Gastrocnemius medialis (tissue), 4 donors: ENCODE data around the gene IFI16. TPM values are rescaled to one million over a fixed set of nuclear protein-coding genes. Genes with fewer than 3 reads are reported as not detected.

ENCODE experiments used
- ATAC-seq, 2 donors: fragments of 150-250 bp; one replicate each; pipeline ENCODE4 v1.9.1; 2016
- DNase-seq, 2 donors: peaks; one replicate each; pipeline ENCODE4 v3.0.0-alpha.2; 2019
- H3K27ac ChIP-seq, 4 donors: fragments of 200-600 bp; sonication (generic); 1 replicate in 1 of 4; 2 replicates in 3 of 4; pipeline ENCODE4 v1.5.1; 2016 to 2018; ENCODE audit warnings: mild to moderate bottlenecking in 2 of 4, moderate library complexity in 1 of 4
- H3K27me3 ChIP-seq, 3 donors: fragments of 200-600 bp; sonication (generic) in 2 of 3; 1 replicate in 1 of 3; 2 replicates in 2 of 3; pipeline versions ENCODE4 v1.5.1 to v1.6.0; 2016 to 2019; ENCODE audit warnings: mild to moderate bottlenecking in 1 of 3, moderate library complexity in 1 of 3
- H3K36me3 ChIP-seq, 2 donors: fragments of 200-600 bp; sonication (generic) in 1 of 2; one replicate each; pipeline ENCODE4 v1.5.1; 2017 to 2018
- H3K4me1 ChIP-seq, 2 donors: fragments of 200-600 bp; sonication (generic) in 1 of 2; one replicate each; pipeline ENCODE4 v1.5.1; 2016 to 2017; ENCODE audit warnings: mild to moderate bottlenecking in 2 of 2
- H3K4me3 ChIP-seq, 4 donors: fragments of 200-600 bp; sonication (generic) in 3 of 4; 1 replicate in 1 of 4; 2 replicates in 3 of 4; pipeline ENCODE4 v1.5.1; 2016 to 2019; ENCODE audit warnings: mild to moderate bottlenecking in 2 of 4
- H3K9me3 ChIP-seq, 3 donors: fragments of 200-600 bp; sonication (generic) in 2 of 3; 1 replicate in 1 of 3; 2 replicates in 2 of 3; pipeline ENCODE4 v1.5.1; 2016 to 2019
- POLR2A ChIP-seq, 2 donors: fragments of 450-650 bp; IDR thresholded peaks; one replicate each; pipeline ENCODE4 v1.6.1; 2017; ENCODE audit warnings: antibody characterized with exemption in 2 of 2, mild to moderate bottlenecking in 2 of 2, moderate library complexity in 2 of 2
- in situ Hi-C, 4 donors: fragments of 200-750 bp; cut with MboI; loops; one replicate each; pipeline versions ENCODE4 v1.15.0 to v1.8.0; 2017; ENCODE audit warnings: low sequenced_read_pairs in 4 of 4
- intact Hi-C: fragments of 100-400 bp; cut with DNase I; formaldehyde crosslinking; loops from one replicate; pipeline ENCODE4 v1.15.1; 2023; ENCODE audit warnings: low total_unique reads
- total RNA-seq, 4 donors: library from RNA; depleted of rRNA; stranded (reverse); fragments of >200 nt; gene quantifications; one replicate each; pipeline versions ENCODE4 v1.1.0 to v1.2.3, GENCODE V29; 2016
- TF ChIP-seq, protein P1 (sequence below), 5 experiments: fragments of 450-650 bp in 3 of 5; fragments of 200-600 bp in 2 of 5; sonication (generic) in 2 of 5; IDR thresholded peaks in 4 of 5; conservative IDR thresholded peaks in 1 of 5; 1 replicate in 4 of 5; 2 replicates in 1 of 5; pipeline ENCODE4 v1.5.1; 2016 to 2019; ENCODE audit warnings: antibody characterized with exemption in 5 of 5, mild to moderate bottlenecking in 3 of 5, moderate library complexity in 3 of 5

The IFI16 gene
- total RNA-seq, 4 donors from 2014 or later, result 13.5 to 18.5 (median 14.2) TPM

DNA sequence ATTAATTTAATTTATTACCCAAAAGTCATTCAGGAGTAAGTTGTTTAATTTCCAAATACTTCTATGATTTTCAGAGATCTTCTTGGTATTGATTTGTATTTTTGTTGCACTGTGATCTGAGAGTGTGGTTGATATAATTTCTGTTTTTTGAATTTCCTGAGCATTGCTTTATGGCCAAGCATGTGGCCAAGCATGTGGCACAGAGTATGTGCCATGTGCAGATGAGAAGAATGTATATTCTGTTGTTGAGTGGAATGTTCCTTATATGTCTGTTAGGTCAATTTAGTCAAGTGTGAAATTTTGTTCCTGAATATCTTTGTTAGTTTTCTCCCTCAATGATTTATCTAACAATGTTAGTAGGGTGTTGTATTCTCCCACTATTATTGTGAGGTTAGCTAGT lies 25.3 kb upstream of the IFI16 start:
- H3K27me3 ChIP-seq, result no peaks in the 10 kb centered on the region
- intact Hi-C loops, result no loop called here
- no peak overlapping the region for H3K4me3 ChIP-seq
- in situ Hi-C loops, result loop anchor here in 2 of 4 donors (25.0 kb wide), 2 partner anchors 797 to 1022 kb away; partner anchors contain the start of gene CD1D (in 1 of the 2)
- H3K27ac ChIP-seq, result no peak overlapping the region
- no peak for ATAC-seq
- H3K9me3 ChIP-seq, result no peaks in the 10 kb centered on the region
- no peaks in the 10 kb centered on the region for H3K36me3 ChIP-seq
- TF ChIP-seq POLR2A (IDR thresholded peaks at IDR 0.05), result no peak
- TF ChIP-seq, protein P1, sequence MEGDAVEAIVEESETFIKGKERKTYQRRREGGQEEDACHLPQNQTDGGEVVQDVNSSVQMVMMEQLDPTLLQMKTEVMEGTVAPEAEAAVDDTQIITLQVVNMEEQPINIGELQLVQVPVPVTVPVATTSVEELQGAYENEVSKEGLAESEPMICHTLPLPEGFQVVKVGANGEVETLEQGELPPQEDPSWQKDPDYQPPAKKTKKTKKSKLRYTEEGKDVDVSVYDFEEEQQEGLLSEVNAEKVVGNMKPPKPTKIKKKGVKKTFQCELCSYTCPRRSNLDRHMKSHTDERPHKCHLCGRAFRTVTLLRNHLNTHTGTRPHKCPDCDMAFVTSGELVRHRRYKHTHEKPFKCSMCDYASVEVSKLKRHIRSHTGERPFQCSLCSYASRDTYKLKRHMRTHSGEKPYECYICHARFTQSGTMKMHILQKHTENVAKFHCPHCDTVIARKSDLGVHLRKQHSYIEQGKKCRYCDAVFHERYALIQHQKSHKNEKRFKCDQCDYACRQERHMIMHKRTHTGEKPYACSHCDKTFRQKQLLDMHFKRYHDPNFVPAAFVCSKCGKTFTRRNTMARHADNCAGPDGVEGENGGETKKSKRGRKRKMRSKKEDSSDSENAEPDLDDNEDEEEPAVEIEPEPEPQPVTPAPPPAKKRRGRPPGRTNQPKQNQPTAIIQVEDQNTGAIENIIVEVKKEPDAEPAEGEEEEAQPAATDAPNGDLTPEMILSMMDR (IDR thresholded peaks at IDR 0.05 in 4 of 5, conservative IDR thresholded peaks at IDR 0.05 in 1 of 5), result no peak
- DNase-seq, result no peak
- no peaks in the 10 kb centered on the region for H3K4me1 ChIP-seq

DNA sequence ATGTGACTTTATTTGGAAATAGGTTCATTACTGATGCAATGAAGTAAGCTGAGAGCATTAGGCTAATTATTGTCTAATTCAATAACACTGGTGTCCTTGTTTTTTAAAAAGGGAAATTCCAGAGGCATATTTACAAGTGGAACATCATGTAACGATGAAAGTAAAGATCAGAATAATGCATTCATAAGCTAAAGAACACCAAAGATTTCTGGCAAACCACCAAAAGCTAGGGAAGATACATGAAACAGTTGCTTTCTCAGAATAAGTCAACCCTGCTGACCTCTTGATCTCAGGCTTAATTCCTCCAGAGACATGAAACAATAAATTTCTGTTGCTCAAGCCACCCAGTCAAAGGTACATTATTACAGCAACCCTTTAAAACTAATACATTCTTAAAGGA lies 20.3 kb upstream of the IFI16 start:
- Histone ChIP-seq H3K27me3 (no peaks in the 10 kb centered on the region), H3K9me3 (no peaks in the 10 kb centered on the region), H3K27ac (no peak overlapping the region), H3K36me3 (no peaks in the 10 kb centered on the region), H3K4me1 (no peaks in the 10 kb centered on the region), H3K4me3 (no peak overlapping the region)
- ATAC-seq (no peak), DNase-seq (no peak)
- in situ Hi-C loops, result loop anchor here in 2 of 4 donors (25.0 kb wide), 2 partner anchors 802 to 1027 kb away; partner anchors contain the start of gene CD1D (in 1 of the 2)
- intact Hi-C loops, result no loop called here
- TF ChIP-seq, protein P1 (IDR thresholded peaks at IDR 0.05 in 4 of 5, conservative IDR thresholded peaks at IDR 0.05 in 1 of 5), result no peak
- no peak for TF ChIP-seq POLR2A (IDR thresholded peaks at IDR 0.05)

DNA sequence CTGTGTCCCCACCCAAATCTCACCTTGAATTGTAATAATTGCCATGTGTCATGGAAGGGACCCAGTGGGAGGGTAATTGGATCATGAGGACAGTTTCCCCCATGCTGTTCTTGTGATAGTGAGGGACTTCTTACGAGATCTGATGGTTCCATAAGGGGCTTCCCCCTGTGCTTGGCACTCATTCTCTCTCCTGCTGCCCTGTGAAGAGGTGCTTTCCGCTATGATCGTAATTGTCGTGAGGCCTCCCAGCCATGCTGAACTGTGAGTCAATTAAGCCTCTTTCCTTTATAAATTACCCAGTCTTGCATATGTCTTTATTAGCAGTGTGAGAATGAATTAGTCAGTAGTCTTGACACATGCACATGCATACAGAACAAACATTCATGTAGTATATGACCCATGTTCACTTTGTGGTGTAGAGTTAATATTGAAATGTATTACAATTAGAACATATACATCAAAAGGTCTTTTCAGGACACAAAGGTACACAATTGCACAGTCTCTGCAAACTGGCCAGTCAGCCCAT lies 16.9 kb upstream of the IFI16 start:
- in situ Hi-C loops, result loop anchor here (10.0 to 25.0 kb wide), 5 partner anchors 58 to 1031 kb away; partner anchors contain the start of genes CD1D (in 1 of the 4) and PYHIN1 (in 1 of the 4)
- intact Hi-C loops, result loop anchor here (10.0 kb wide), 1 partner anchor 1028 kb away; no protein-coding TSS in a partner anchor
- no peaks in the 10 kb centered on the region for H3K27me3 ChIP-seq

DNA sequence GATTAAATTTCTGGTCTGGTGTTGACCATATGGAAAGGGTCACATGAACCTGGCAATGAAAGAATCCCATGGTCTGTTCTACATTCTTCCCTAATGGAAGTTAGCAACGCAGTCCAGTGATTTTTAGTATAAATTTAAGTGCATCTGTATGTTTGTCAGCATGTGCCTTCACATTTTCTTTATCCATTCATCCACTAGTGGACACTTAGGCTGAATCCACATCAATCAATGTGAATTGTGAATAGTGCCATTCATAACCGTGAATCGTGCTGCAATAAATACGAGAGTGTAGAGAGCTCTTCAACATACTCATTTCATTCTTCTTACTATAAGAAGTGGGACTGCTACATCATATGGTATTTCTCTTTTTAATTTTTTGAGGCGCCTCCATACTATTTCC lies 12.7 kb upstream of the IFI16 start:
- Histone ChIP-seq H3K27ac (no peak overlapping the region), H3K36me3 (no peaks in the 10 kb centered on the region), H3K9me3 (no peaks in the 10 kb centered on the region), H3K27me3 (no peaks in the 10 kb centered on the region), H3K4me3 (no peak overlapping the region), H3K4me1 (peaks cover 0 to 6% of the 10 kb centered on the region in 2 donors)
- intact Hi-C loops, result loop anchor here (5.0 to 10.0 kb wide), 2 partner anchors 795 to 1032 kb away; no protein-coding TSS in a partner anchor
- ATAC-seq (no peak), DNase-seq (no peak)
- in situ Hi-C loops, result loop anchor here (10.0 to 25.0 kb wide), 5 partner anchors 62 to 1035 kb away; partner anchors contain the start of genes CD1D (in 1 of the 4) and PYHIN1 (in 1 of the 4)
- TF ChIP-seq, protein P1 (IDR thresholded peaks at IDR 0.05 in 4 of 5, conservative IDR thresholded peaks at IDR 0.05 in 1 of 5), result no peak
- TF ChIP-seq POLR2A (IDR thresholded peaks at IDR 0.05), result no peak

More for the DNA sequence above, 16.9 kb upstream of the IFI16 start:
- no peak for ATAC-seq
- no peaks in the 10 kb centered on the region for H3K4me1 ChIP-seq
- H3K27ac ChIP-seq, result no peak overlapping the region
- H3K4me3 ChIP-seq, result no peak overlapping the region
- DNase-seq, result no peak
- H3K36me3 ChIP-seq, result no peaks in the 10 kb centered on the region
- H3K9me3 ChIP-seq, result no peaks in the 10 kb centered on the region
- TF ChIP-seq POLR2A (IDR thresholded peaks at IDR 0.05), result no peak
- TF ChIP-seq, protein P1 (IDR thresholded peaks at IDR 0.05 in 4 of 5, conservative IDR thresholded peaks at IDR 0.05 in 1 of 5), result no peak
